GM21515 (cell line): ENCODE measurements around the gene PIP5KL1.

Experiments
- ATAC-seq: cut with Tn5 transposase; IDR thresholded peaks from one replicate; pipeline ENCODE4 v1.9.1; 2021; ENCODE audit not compliant: unreplicated experiment

PIP5KL1 gene

GRCh38 chr9:127875306-127875966, 55.1 kb downstream of the PIP5KL1 start:
- no peak for ATAC-seq

GRCh38 chr9:127874301-127875221, 56.0 kb downstream of the PIP5KL1 start:
- ATAC-seq = no peak

DNA sequence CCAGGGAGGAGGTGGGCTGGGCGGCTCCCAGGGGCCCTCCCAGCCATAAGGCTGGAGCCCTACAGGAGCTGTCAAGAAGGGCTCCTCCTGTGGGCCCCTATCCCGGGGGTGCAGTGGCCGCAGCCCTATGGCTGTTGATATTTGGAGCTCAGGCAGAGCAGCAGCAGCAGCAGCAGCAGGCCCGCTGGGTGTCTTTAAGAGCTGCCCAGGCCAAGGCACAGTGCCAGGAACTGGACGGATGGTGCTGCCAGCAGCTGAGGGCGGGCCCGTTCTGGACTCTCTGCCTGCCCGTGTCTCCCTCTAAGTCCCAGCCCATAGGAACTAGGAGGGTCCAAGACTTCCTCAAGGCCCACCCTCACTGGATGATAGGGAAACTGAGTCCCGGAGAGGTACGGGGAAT, 56.7 kb downstream of the PIP5KL1 start:
- no peak for ATAC-seq

DNA sequence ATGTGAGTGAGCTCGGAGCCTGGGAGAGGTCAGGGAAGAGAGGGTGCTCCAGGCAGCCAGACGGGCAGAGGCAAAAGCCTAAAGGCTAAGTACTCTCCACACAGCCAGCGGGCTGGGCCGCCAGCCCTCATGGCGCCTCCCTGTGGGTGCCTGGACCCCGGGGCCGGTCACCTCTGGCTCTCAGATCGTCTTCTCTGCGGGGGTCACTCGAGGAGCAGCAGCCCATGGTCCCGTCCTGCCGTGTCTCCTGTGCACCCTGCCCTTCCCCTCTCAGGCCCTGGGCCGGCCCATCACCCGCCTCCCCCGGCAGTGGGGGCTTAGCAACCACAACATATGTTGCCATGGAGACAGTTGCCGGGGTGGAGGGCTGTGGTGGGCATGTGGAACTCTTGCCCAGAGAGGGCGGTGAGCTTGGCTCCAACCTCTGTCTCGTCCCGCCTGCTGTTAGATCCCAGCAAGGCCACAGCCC, 57.3 kb downstream of the PIP5KL1 start:
- ATAC-seq = no peak

- ATAC-seq = no peak
These were observed 58.0 kb downstream of the PIP5KL1 start for GRCh38 chr9:127872369-127873222.

DNA sequence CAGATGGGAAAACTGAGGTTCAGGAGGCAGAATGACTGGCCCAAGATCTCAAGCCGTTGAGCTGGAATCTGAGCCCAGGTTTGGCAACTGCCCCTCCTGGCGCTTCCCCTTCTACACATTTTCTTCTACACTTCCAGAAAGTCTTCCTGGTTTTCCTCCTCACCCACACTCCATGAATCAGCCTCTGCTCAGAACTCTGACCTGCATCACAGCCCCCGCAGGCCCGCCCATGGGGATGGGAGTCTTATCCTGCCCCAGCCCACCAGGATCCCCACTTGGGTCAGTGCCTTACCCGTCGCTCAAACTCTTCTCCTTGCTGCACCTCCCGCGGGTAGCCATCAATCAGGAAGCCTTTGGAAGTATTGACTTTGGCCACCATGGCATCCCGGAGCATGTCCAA, 59.0 kb downstream of the PIP5KL1 start:
- no peak for ATAC-seq

- ATAC-seq = no peak
These were observed 59.7 kb downstream of the PIP5KL1 start for GRCh38 chr9:127870887-127871286.
